Stimulated activated CD4-positive, alpha-beta T cell treated with anti-CD3 and anti-CD28 coated beads, Interleukin-2, amount 100 ng/mL, for 24 hours (primary cell): Measurements from ENCODE around the gene RAMACL.

Experiments used
- DNase-seq, 2 donors: peaks; one replicate each; pipeline ENCODE4 v3.0.0-alpha.2; 2020

Gene RAMACL

DNA sequence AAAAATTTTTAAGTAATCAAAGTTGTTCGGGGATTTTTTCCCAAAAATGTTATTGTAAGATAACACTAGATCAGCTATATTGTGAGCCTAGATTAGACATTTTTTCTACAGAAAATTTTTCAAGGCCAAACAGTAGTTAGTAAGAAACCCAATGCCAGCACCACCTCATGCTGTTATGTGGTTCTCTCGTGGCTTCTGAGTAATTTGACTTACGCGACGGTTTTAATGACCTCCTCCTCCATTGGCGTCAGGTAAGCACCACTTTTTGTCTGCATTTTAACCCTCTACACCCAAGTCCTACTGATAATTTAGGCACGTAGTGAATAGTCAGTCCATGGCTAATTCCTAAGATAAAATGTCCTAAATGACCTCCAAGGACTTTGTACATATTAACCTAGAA lies 30.9 kb upstream of the RAMACL start:
- DNase-seq, result no peak

DNA sequence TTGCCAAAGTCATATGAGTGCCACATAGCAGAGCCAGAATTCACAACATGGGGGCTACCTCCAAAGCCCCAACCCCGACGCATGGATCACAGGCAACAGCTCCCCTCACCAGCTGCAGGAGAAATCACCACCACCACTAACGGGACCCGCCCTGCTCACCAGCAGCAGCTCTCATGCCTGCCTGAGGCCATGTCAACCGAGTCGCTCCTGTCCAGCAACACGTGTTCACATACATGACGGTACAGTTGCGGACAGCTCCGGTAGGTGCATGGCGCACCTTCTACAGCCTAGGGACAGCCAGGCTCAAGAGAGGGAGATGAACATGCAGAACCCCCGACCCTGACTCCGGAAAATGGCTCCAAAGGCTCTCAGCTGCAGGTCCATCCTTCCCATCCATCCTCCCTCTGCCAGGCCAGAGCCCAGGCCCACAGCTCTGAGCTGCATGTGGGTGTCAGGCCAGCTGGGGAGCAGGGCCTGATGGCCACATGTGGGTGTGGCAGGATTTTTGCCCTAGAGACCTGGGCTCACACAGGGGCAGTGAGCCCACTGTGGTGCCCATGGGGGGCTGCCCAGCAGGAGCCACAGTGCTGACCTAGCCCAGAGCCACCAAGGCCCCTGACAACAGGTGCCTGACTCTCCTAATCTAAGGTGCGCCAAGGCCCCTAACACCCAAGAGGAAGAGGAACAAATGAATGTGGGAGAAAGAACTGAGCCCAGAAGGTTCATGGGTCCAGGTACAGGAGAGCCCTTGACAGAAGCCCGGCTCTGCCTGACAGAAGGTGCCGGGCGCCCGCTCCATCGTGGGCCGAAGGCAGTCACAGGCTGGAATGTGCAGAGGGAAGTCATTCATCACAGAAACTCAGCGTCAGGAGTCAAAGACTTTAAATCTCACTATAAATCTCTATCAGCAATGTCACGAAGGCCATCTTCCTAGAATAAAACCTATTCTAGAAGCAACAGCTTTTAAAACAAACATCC lies 30.1 kb upstream of the RAMACL start:
- no peak for DNase-seq

DNA sequence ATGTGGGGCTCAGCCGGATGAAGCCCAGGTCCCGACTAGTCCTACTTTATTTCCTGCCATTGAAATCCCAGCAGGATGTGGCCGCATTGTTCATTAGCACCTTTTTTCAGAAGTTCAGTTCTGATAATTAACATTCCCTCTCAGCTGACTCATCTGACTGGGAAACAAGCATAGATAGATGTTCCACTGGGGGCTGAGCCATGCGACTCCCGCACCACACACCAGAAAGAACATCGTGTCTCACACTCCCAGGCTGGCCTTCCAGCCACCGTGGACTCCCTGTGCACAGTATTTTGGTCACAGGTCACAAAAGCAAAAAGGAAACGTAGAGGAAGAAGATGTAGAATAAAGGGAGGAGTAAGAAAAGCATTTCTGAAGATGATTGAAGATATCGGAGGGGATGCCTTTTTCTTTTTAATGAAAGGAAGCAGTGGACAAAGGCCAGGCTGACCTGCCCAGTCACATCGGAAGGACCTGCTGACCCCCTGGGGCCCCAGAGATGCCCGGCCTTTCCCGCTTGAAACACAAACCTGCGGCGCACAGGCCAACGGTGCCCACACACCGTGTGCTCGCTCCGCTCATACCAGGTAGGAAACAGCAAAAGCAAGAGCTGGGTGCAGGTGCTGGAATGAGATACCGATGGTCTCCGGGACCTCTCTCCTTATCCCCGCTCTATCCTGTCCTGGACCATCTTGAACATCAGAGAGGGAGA lies 28.7 kb upstream of the RAMACL start:
- no peak for DNase-seq

- no peak for DNase-seq
These were observed 28.1 kb upstream of the RAMACL start for GRCh38 chr6:166614589-166614988.

GRCh38 chr6:166614171-166614583 lies 27.7 kb upstream of the RAMACL start:
- no peak for DNase-seq

DNA sequence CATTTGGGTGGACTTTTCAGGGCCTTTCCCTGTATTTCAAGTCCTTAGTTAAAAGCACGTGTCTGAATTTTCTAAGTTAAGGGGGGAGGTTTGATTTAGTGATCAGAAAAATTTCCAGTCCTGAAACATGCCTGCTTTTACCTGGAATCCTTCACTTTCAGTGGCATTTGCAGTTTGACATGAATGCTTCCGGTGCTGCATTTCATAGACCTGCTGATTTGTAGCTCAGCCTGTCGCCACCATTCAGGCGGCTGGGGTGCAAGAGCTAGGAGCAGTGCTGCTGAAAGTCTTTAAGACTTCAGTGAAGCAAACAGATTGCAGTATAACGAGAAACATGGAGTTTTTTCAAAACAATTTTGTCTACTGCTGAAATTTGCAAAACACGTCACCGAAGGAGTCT lies 26.5 kb upstream of the RAMACL start:
- no peak for DNase-seq

DNA sequence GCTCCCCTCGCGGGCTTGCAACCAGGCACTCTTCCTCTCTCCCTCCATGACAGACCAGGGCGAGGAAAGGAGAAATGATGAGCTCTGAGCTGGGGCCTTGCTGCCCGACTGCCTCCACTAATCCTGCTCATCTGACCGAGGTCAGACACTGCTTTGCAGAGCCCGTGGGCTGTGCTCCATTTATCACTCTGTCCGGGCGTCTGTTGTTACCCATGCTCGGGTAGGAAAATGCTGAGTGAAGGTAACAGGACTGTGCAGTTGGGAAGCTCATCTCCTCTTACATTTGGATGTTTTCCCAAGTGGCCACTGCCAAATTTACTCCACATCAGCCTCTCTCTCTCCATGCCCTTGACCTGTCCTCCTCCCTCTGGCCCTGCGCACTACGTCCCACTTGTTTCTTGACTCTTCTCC lies 26.0 kb upstream of the RAMACL start:
- DNase-seq, result no peak

- no peak for DNase-seq
These were observed 25.2 kb upstream of the RAMACL start for GRCh38 chr6:166611631-166612030.

DNA sequence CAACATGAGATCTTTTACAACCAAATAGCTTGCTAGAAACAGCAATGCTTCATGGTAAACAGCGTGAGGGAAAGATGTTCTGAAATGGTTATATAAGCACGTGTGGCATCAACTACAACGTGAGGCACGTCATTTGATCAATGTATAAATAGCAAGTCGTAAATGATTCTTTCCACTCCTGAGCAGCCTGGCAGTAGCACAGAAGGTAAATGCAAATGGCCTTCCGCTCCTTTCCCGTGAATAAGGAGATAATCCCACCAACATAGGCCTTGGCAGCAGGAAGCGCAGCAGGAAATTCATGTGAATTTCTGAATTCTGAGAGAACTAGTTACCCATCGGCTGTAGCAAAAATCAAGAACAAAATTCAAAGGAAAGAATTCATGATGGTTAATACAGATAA lies 23.6 kb upstream of the RAMACL start:
- no peak for DNase-seq

- DNase-seq, result no peak
These were observed 22.3 kb upstream of the RAMACL start for GRCh38 chr6:166608774-166609173.

DNA sequence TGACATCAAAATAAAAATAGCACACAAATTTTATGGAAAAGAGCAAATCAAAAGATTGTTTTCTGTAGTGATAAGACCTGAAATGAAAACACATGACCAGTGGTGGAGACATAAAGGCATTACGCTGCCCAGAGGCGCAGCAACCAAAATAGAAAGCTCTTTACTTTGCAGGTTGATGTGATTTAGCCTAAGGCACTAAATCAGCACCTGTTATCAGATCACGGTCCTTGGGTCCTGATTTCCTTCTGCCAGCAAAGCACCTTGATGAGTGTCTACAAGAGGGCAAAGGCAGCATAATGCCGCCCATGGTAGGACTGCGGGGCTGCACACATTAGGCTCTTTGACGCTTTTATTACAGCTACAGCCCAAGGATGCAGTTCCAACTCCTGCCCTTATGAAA lies 19.3 kb upstream of the RAMACL start:
- DNase-seq, result no peak

GRCh38 chr6:166604911-166605310 lies 18.4 kb upstream of the RAMACL start:
- DNase-seq, result no peak

DNA sequence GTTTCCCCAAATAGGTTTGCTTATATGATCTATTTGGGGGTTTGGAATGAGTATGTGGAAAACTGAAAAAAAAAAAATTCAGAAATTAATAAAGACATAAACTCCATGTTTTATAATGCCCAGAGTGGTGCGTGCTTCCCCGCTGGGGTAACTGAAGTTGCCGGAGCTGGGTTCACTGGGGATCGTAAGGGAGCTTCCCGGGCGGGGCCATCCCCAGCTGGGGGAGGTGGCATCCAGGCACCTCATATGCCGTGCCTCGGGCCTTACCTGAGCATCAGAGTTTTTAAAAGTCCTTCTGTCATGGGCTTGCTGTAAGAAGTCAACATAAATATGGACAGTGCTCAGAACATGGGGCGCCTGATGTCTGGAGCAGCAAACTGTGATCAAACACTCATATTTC lies 17.9 kb upstream of the RAMACL start:
- DNase-seq, result no peak

- no peak for DNase-seq
These were observed 16.7 kb upstream of the RAMACL start for GRCh38 chr6:166603043-166603690.

DNA sequence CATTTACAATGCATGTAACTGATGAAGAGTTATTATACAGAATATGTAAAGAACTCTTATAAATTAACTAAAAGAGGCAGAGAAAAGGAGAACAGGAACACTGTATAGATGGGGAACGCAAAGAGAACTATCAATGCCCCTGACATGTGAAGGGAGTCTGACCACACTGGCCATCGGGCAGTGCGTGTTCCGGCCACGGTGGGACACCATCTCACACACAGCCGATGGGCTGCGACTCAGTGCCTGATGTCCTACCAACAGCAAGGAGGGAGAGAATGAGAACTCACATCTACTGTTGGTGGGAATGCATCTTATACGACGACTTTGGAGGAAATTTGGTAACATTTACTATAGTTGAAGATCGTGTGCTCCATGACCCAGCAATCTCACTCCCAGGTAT lies 15.5 kb upstream of the RAMACL start:
- DNase-seq, result no peak

- DNase-seq, result no peak
These were observed 14.5 kb upstream of the RAMACL start for GRCh38 chr6:166600931-166601330.

DNA sequence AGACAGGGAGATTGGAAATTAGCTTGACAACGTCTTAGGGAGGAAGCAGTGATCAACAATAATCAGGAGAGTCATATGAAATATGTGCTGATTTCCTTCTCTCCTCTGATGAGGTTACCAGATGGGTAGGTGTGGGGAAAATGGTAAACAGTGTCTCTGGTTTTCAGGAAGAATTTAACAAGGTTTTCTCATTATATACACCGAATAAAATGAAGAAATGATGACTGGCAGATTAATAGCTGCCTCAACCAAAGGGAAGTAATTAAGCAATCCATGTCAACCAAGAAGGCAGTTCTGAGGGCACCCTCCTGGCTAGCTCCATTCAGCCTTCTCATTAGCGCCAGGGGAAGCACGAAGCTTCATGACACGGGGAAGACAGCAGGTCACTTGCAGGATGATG lies 12.7 kb upstream of the RAMACL start:
- no peak for DNase-seq

DNA sequence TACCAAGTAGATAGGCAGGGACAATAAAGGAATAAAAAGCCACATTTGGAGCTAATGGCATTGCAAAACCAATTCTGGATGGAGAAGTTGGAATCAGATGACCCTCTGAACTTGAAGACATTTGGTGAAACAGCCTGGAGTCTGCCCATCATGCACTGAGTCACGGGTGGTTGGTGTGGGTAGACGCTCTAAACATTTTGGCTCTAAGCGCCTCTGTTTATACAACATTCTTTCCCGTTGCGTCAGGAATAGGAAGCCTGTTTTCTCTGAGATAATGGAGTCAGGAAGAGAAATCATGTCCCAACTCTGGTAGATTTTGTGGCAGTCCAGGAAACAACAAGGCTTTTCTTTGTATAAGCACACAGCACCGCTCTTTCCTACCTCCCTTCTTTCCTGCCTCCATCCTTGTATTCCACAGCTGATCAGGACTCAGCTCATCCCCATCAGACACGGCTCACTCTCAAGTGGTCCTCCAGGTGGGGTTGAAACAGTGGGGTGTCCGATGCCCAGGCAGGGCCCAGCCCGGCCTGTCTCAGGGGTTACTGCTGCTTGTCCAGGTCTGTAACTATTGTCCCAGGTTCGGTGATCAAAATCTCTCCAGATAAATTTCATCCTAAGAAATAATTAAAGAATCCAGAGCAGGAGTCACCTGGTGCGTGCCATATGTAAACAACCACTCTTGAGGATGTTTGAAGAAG lies 12.1 kb upstream of the RAMACL start:
- DNase-seq, result no peak

DNA sequence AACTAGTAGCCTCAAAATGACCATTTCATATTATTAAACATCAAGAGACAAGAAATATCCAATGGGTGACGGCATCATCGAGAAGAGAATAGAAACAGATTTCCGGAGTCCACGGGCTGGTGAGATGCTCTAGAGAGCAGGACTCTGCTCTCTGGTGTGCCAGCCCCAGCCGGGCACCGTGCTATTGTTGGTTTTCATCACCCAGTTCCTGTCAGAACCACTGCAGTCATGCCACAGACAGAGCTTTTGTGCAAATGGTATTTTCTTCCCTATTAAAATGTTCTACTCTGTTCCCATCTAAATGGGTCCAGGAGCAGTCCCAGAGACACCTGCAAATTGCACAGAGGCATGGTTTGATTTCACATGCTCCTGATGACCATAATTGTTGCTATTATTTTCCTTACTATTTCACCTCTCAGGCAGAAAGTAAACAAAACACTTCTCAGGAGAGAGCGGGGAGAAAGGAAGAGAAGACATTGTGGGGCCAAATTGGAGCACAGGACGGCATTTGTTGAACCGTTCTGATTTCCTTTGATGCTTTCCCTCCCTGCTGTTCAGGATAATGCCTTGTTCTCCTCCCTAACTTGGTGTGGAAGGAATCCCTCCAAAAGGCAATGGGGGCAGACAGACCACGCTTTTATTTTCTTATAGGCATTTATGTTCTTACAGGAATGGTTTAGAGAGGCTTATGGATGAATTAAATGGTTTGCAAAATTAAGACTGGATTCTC lies 11.4 kb upstream of the RAMACL start:
- no peak for DNase-seq

DNA sequence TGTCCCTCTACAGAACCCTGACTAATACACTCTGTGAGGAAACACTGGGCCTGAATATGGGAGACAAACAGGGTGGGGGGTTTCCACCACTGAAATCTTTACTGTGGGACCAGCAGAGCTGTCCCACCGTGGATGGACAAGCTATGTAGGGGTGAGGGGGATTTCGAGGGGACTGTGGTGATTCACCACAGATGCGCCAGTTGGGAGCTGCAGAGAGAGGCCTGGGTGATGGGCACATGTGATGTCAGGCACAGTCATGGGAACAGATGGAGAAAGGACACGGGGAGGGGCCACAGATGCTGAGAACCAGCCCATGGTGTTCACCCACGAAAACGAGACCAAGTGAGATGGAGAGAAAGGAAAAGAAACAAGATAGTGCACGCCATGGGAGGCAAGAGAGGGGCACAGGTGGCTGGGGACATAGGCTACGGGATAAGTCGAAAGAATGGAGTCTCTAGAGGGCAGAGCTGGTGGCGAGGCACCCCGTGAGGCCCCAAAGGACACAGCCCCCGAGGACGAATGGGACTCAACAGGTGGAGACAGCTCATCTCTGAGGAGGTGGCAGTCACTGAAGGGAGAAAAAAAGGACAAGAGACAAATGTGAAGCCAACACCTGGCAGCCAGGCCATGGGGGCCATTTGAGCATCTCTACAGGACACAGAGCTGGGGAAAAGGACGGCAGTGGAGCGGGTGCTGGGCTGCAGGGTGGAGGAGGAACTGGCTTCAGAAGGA lies 10.5 kb upstream of the RAMACL start:
- DNase-seq, result no peak

- DNase-seq, result no peak
These were observed 9.5 kb upstream of the RAMACL start for GRCh38 chr6:166595949-166596348.
